BJ (cell line): ENCODE measurements around the gene MACROH2A1. TPM values are rescaled to one million over a fixed set of nuclear protein-coding genes. Genes with fewer than 3 reads are reported as not detected.

ENCODE experiments used
- CTCF ChIA-PET: fragments of 350-600 bp; formaldehyde crosslinking; extraction: SDS; loops from one replicate; lab custom pipeline; 2021; ENCODE audit warnings: antibody characterized with exemption, inconsistent platforms; lab: Yijun Ruan, JAX
- POLR2A ChIA-PET: fragments of 300-600 bp; sonication (Branson Sonifier 250); formaldehyde crosslinking; extraction: SDS; loops from one replicate; lab custom pipeline; 2021; ENCODE audit warnings: antibody characterized with exemption; lab: Charles Lee
- DNase-seq: peaks from one replicate; pipeline ENCODE4 v3.0.0-alpha.2; 2011; ENCODE audit warnings: low read depth
- H3K27me3 ChIP-seq: 2 replicates; pipeline ENCODE4 v1.6.0; 2011; ENCODE audit warnings: low read length; ENCODE audit not compliant: control insufficient read depth, insufficient read depth
- H3K36me3 ChIP-seq: 2 replicates; pipeline ENCODE4 v1.5.1; 2011; ENCODE audit warnings: low read length; ENCODE audit not compliant: control insufficient read depth, insufficient read depth
- H3K4me3 ChIP-seq: 2 replicates; pipeline ENCODE4 v1.5.1; 2011; ENCODE audit warnings: low read depth, mild to moderate bottlenecking, control low read depth, low read length
- CTCF ChIP-seq: IDR thresholded peaks from 2 replicates; pipeline ENCODE4 v1.5.1; 2011; ENCODE audit warnings: low read depth, mild to moderate bottlenecking, control low read depth, inconsistent platforms, low read length, moderate library complexity; ENCODE audit not compliant: insufficient read depth
- polyA plus RNA-seq: library from polyadenylated mRNA; depleted of rRNA; stranded (reverse); fragments of >200 nt; gene quantifications from 2 replicates; pipeline ENCODE4 v1.2.3, GENCODE V29; 2011

MACROH2A1 gene
- polyA plus RNA-seq, 1 experiment = 96.0 TPM

DNA sequence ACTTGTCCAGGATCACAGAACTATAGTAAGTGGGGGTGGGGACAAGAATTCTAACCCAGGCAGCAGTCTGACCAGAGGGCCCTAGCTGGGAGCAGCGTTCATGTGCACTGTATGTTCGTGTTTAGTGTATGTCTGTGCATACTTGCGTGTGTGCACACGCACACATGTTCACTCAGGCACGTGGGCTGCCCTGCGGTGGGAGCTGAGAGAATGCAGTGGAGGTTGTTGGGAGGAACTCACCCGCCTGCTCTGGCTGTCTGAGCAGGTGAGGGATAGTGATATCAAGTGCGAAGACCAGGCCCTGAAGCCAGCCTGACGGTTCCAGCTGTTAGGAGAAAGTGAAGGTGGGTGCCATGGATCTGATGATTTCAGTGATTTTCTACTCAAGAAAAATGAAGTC is 47.2 kb upstream of the MACROH2A1 start:
- no peak overlapping the region for H3K4me3 ChIP-seq
- POLR2A ChIA-PET = no interaction called here
- H3K27me3 ChIP-seq = no peaks in the 10 kb centered on the region; the same call in none of the 2 replicates
- TF ChIP-seq CTCF = no peak
- H3K36me3 ChIP-seq = no peaks in the 10 kb centered on the region
- CTCF ChIA-PET = interaction anchor here (1.0 to 1.5 kb wide), 5 partner anchors 8 to 106 kb away, joined by 3 to 4 read pairs (median 3); no protein-coding TSS in a partner anchor
- no peak for DNase-seq

DNA sequence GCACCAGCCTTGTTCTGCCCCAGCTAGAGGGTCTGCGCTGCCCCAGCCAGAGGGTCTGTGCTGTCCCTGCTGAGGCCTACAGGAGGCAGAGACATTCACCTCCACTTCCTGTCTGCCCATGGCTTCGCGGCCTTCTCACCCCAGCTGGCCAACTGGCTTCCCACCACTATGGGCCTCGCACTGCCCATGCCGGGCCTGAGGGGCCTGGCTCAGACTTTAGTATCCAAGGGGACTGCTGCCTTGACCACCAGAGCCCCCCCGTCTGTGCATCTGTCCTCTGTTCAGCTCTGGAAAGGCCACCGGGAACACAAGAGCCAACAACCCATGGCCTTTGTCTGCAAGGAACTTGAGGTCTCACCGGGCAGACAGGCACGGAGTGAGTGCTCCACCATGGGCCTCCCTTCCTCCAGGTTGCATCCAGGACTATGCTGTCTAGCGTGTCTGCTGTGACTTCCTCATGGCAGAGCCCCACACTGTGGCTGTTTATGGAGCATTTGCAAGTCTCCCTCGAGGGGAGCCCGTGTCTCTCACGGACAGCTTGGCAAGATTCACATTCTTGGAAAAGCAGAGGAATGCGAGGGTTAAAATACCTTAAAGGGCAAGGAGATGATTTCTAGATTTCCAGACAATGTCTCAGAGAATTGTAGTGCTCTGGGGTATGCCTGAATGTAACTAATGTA is 46.4 kb upstream of the MACROH2A1 start:
- ChIA-PET POLR2A (interaction anchor here (0.5 kb wide), 1 partner anchor 19 kb away, joined by 4 read pairs; no protein-coding TSS in a partner anchor), CTCF (interaction anchor here (0.6 to 1.4 kb wide), 4 partner anchors 10 to 305 kb away, joined by 3 read pairs; no protein-coding TSS in a partner anchor)
- no peak for TF ChIP-seq CTCF
- Histone ChIP-seq H3K27me3 (no peaks in the 10 kb centered on the region; the same call in none of the 2 replicates), H3K36me3 (no peaks in the 10 kb centered on the region), H3K4me3 (no peak overlapping the region)
- DNase-seq = no peak

DNA sequence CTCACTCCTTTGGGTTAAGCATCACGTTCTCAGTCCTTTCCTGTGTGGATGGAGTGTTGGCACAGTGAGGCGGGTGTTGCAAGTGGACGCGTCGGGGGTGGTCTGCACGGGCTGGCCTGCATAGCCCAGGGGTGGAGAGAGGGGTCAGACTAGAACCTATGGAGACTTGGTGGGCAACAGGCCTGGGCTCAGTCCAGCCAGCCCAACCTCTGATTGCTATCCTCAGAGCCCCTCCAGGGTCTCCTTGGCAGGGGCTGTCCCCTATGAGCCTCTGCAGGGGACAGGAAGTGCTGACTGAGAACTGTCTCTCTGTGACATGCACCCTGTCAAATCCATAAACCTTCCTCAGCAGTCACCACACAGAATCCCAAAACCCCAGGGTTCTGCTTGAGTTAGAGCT is 45.9 kb upstream of the MACROH2A1 start:
- no peak for TF ChIP-seq CTCF

GRCh38 chr5:135444360-135444759 is 45.3 kb upstream of the MACROH2A1 start:
- TF ChIP-seq CTCF = no peak
- ChIA-PET CTCF (interaction anchor here (1.0 to 1.8 kb wide), 4 partner anchors 12 to 22 kb away, joined by 3 to 5 read pairs (median 3); no protein-coding TSS in a partner anchor), POLR2A (no interaction called here)
- no peaks in the 10 kb centered on the region; the same call in none of the 2 replicates for H3K27me3 ChIP-seq
- DNase-seq = no peak
- no peaks in the 10 kb centered on the region for H3K36me3 ChIP-seq
- H3K4me3 ChIP-seq = no peak overlapping the region

More for the DNA sequence above, 45.9 kb upstream of the MACROH2A1 start:
- H3K4me3 ChIP-seq = no peak overlapping the region
- CTCF ChIA-PET = interaction anchor here (1.0 to 1.4 kb wide), 2 partner anchors 9 to 13 kb away, joined by 3 read pairs; no protein-coding TSS in a partner anchor
- H3K36me3 ChIP-seq = no peaks in the 10 kb centered on the region
- no peaks in the 10 kb centered on the region; the same call in none of the 2 replicates for H3K27me3 ChIP-seq
- DNase-seq = no peak
- POLR2A ChIA-PET = no interaction called here

GRCh38 chr5:135443161-135443960 is 44.3 kb upstream of the MACROH2A1 start:
- ChIA-PET CTCF (interaction anchor here (1.0 to 1.8 kb wide), 4 partner anchors 13 to 23 kb away, joined by 3 to 5 read pairs (median 3); no protein-coding TSS in a partner anchor), POLR2A (no interaction called here)
- no peak for DNase-seq
- Histone ChIP-seq H3K36me3 (no peaks in the 10 kb centered on the region), H3K27me3 (no peaks in the 10 kb centered on the region; the same call in 1 of the 2 replicates), H3K4me3 (no peak overlapping the region)
- TF ChIP-seq CTCF = no peak
